Naive thymus-derived CD8-positive, alpha-beta T cell (primary cell): ENCODE results near the gene MS4A8. TPM values are rescaled to one million over a fixed set of nuclear protein-coding genes. Genes with fewer than 3 reads are reported as not detected.
"Not testable (repeated sequence)": the region's sequence is repeated elsewhere in the genome, so short reads cannot be mapped to it uniquely, and the experiment has no call there.

Experiments
- ATAC-seq, 2 donors: fragments of 150-1000 bp; cut with Tn5 transposase in 1 of 2; sonication (Bioruptor Pico), chemical (Tn5 transposase) in 1 of 2; 1 replicate in 1 of 2; 2 replicates in 1 of 2; pipeline ENCODE4 v1.10.0; 2021; ENCODE audit warnings: mild to moderate bottlenecking in 2 of 2, moderate library complexity in 2 of 2
- POLR2A ChIA-PET: fragments of 350-600 bp; sonication (Branson Sonifier 250); formaldehyde crosslinking; loops from one replicate; lab custom pipeline; 2021; ENCODE audit warnings: antibody characterized with exemption; lab: Charles Lee
- DNase-seq, 10 donors: peaks; one replicate each; pipeline versions ENCODE4 v3.0.0 to v3.0.0-alpha.2; 2020 to 2022
- H3K27ac Mint-ChIP-seq, 10 donors: one replicate each; pipeline ENCODE4 v1.8.0; 2020 to 2022; ENCODE audit warnings: mild to moderate bottlenecking in 10 of 10, mixed read lengths in 10 of 10, moderate library complexity in 4 of 10, inconsistent platforms in 1 of 10
- H3K27me3 Mint-ChIP-seq, 5 donors: one replicate each; pipeline ENCODE4 v1.8.0; 2021 to 2022; ENCODE audit warnings: mixed read lengths in 5 of 5
- H3K36me3 Mint-ChIP-seq, 3 donors: one replicate each; pipeline ENCODE4 v1.8.0; 2020 to 2022; ENCODE audit warnings: mixed read lengths in 3 of 3, mild to moderate bottlenecking in 2 of 3, inconsistent platforms in 1 of 3
- H3K4me1 Mint-ChIP-seq, 4 donors: one replicate each; pipeline ENCODE4 v1.8.0; 2021 to 2022; ENCODE audit warnings: mixed read lengths in 4 of 4
- H3K4me3 Mint-ChIP-seq, 10 donors: one replicate each; pipeline ENCODE4 v1.8.0; 2020 to 2022; ENCODE audit warnings: mild to moderate bottlenecking in 10 of 10, mixed read lengths in 10 of 10, moderate library complexity in 6 of 10, inconsistent platforms in 1 of 10
- H3K9me3 Mint-ChIP-seq, 9 donors: one replicate each; pipeline ENCODE4 v1.8.0; 2020 to 2022; ENCODE audit warnings: mixed read lengths in 9 of 9, mild to moderate bottlenecking in 3 of 9, inconsistent platforms in 1 of 9, moderate library complexity in 1 of 9
- polyA plus RNA-seq, 3 donors: library from polyadenylated mRNA; unstranded; fragments of 300-500 nt; fragmentation: Illumina TruSeq; gene quantifications; one replicate each; pipeline ENCODE4 v1.2.3, GENCODE V29; 2021
- total RNA-seq, 8 experiments: library from RNA in 2 of 8; stranded (reverse) in 2 of 8; gene quantifications; one replicate each; pipeline ENCODE4 v1.2.3 and lab custom pipeline; 2021 to 2026

The MS4A8 gene
- total and polyA plus RNA-seq, 5 experiments from 2014 or later, result not detected

DNA sequence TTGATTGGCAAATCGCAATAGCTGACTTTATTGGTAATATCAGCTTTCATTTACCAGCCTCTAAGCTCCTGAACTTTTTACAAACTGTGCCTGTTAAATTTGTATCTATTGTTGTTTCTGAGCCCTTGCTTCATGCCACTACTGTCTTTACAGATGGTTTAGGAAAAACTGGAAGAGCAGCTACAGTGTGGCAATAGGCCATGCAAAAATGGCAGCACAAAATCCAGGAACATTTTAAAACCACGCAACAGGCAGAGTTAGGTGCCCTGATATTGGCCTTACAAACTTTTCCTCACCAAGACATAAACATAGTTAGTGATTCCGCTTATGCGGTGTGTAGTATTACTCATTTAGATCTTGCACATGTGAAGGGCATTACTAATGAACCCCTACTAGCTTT, 59.3 kb downstream of the MS4A8 start:
- H3K36me3 Mint-ChIP-seq, POLR2A ChIA-PET, H3K9me3 Mint-ChIP-seq, ATAC-seq, H3K27ac Mint-ChIP-seq, H3K4me3 Mint-ChIP-seq, DNase-seq: not testable (repeated sequence)
- H3K4me1 Mint-ChIP-seq, result peaks cover 0 to 15% (median 0%) of the 10 kb centered on the region in 4 donors
- H3K27me3 Mint-ChIP-seq, result peaks cover 23 to 47% (median 28%) of the 10 kb centered on the region in 5 donors

GRCh38 chr11:60759438-60760225, 60.2 kb downstream of the MS4A8 start:
- peaks cover 0 to 15% (median 0%) of the 10 kb centered on the region in 4 donors for H3K4me1 Mint-ChIP-seq
- DNase-seq, H3K36me3 Mint-ChIP-seq, H3K27ac Mint-ChIP-seq, POLR2A ChIA-PET, H3K4me3 Mint-ChIP-seq, H3K9me3 Mint-ChIP-seq, ATAC-seq: not testable (repeated sequence)
- H3K27me3 Mint-ChIP-seq, result peaks cover 28 to 57% (median 34%) of the 10 kb centered on the region in 5 donors

DNA sequence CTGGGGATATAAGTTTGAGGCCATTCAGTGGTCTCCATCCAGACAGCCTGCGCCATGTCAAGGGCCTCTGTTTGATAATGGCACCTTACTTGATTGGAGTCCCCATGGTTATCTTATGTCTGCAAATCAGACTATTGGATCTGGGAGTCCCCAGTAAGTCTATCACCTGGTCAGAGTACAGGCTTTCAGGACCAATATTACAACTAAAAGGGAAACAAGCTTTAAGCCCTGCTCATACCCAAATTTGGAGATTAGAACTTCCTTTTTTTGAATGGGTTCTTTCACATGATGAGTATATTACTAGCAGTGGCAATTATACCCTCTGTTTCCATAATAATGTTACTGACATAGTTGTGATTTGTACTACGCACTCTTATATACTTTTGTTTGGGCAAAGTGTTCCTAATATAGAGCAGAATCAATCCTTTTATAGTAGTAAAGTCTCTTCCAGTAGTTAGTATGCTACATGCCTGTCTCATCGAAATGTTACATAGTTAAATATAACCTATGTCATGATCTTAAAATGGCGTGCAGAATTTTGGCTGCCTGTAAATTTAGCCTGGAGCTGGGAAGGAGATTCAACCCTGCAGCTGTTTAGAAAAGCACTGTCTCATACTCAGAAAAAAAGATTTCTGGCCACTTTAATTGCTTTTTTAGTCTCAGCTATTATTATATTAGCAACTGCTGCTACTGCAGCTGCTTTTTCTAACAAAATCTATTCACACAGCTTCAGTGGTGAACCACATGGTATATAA, 62.2 kb downstream of the MS4A8 start:
- POLR2A ChIA-PET, result no interaction called here
- ATAC-seq (no peak), DNase-seq (no peak)
- Mint-ChIP-seq H3K36me3 (no peaks in the 10 kb centered on the region), H3K27me3 (peaks cover 27 to 66% (median 40%) of the 10 kb centered on the region in 5 donors), H3K4me1 (peaks cover 0 to 15% (median 0%) of the 10 kb centered on the region in 4 donors), H3K9me3 (no peaks in the 10 kb centered on the region), H3K4me3 (no peak overlapping the region), H3K27ac (no peak overlapping the region)

GRCh38 chr11:60762851-60763691, 63.7 kb downstream of the MS4A8 start:
- H3K9me3 Mint-ChIP-seq, result no peaks in the 10 kb centered on the region
- peaks cover 27 to 62% (median 44%) of the 10 kb centered on the region in 5 donors for H3K27me3 Mint-ChIP-seq
- ATAC-seq (no peak), DNase-seq (no peak)
- no peaks in the 10 kb centered on the region for H3K36me3 Mint-ChIP-seq
- H3K27ac Mint-ChIP-seq, result no peak overlapping the region
- H3K4me3 Mint-ChIP-seq, result no peak overlapping the region
- peaks cover 0 to 15% (median 1%) of the 10 kb centered on the region in 4 donors for H3K4me1 Mint-ChIP-seq
- POLR2A ChIA-PET, result no interaction called here

GRCh38 chr11:60763692-60764369, 64.4 kb downstream of the MS4A8 start:
- Mint-ChIP-seq H3K27ac (peak overlapping the region in 1 of 10 donors; percentile 17), H3K4me3 (no peak overlapping the region), H3K36me3 (no peaks in the 10 kb centered on the region), H3K27me3 (peaks cover 28 to 64% (median 44%) of the 10 kb centered on the region in 5 donors), H3K9me3 (no peaks in the 10 kb centered on the region), H3K4me1 (peaks cover 0 to 15% (median 1%) of the 10 kb centered on the region in 4 donors)
- no peak for DNase-seq
- POLR2A ChIA-PET, result no interaction called here
- ATAC-seq, result no peak

- Mint-ChIP-seq H3K4me3 (no peak overlapping the region), H3K36me3 (no peaks in the 10 kb centered on the region), H3K27ac (no peak overlapping the region), H3K27me3 (peaks cover 25 to 54% (median 39%) of the 10 kb centered on the region in 5 donors), H3K4me1 (peaks cover 0 to 9% (median 1%) of the 10 kb centered on the region in 4 donors), H3K9me3 (no peaks in the 10 kb centered on the region)
- DNase-seq, result no peak
- POLR2A ChIA-PET, result no interaction called here
- no peak for ATAC-seq
Observed at GRCh38 chr11:60764879-60765278, 65.5 kb downstream of the MS4A8 start.

GRCh38 chr11:60765355-60765754, 65.9 kb downstream of the MS4A8 start:
- Mint-ChIP-seq H3K27me3 (peaks cover 21 to 49% (median 35%) of the 10 kb centered on the region in 5 donors), H3K36me3 (no peaks in the 10 kb centered on the region), H3K9me3 (no peaks in the 10 kb centered on the region), H3K4me1 (peaks cover 0 to 9% (median 1%) of the 10 kb centered on the region in 4 donors), H3K27ac (no peak overlapping the region), H3K4me3 (no peak overlapping the region)
- POLR2A ChIA-PET, result no interaction called here
- DNase-seq, result no peak
- no peak for ATAC-seq

Other genes starting within 250 kb of the MS4A8 start
- gene MS4A1, start 243.8 kb upstream of the MS4A8 start, total RNA-seq, result 10 to 100 TPM; 45.0 to 45.1 TPM
- 1 to 10 TPM in 2 of 3 donors, under 1 TPM in 1; 0.33 to 7.7 (median 1.1) TPM for gene MS4A1, start 243.8 kb upstream of the MS4A8 start, polyA plus RNA-seq
- not detected for gene MS4A12, start 206.8 kb upstream of the MS4A8 start, total RNA-seq
- gene MS4A12, start 206.8 kb upstream of the MS4A8 start, polyA plus RNA-seq, result not detected
- not detected for gene MS4A13, start 184.2 kb upstream of the MS4A8 start, total RNA-seq
- gene MS4A13, start 184.2 kb upstream of the MS4A8 start, polyA plus RNA-seq, result not detected
- not detected for gene MS4A18, start 25.1 kb downstream of the MS4A8 start, total RNA-seq
- gene MS4A18, start 25.1 kb downstream of the MS4A8 start, polyA plus RNA-seq, result not detected
- gene MS4A15, start 57.3 kb downstream of the MS4A8 start, total RNA-seq, result not detected
- gene MS4A15, start 57.3 kb downstream of the MS4A8 start, polyA plus RNA-seq, result not detected
- gene MS4A10, start 85.7 kb downstream of the MS4A8 start, total RNA-seq, result not detected
- gene MS4A10, start 85.7 kb downstream of the MS4A8 start, polyA plus RNA-seq, result not detected
- 10 to 100 TPM; 11.3 to 12.0 TPM for gene CCDC86, start 142.5 kb downstream of the MS4A8 start, total RNA-seq
- gene CCDC86, start 142.5 kb downstream of the MS4A8 start, polyA plus RNA-seq, result 10 to 100 TPM; 10.8 to 27.1 (median 18.5) TPM
- under 1 TPM in 1 of 2 experiments, not detected in 1; 0.16 TPM for gene PTGDR2, start 156.3 kb downstream of the MS4A8 start, total RNA-seq
- gene PTGDR2, start 156.3 kb downstream of the MS4A8 start, polyA plus RNA-seq, result under 1 TPM in 1 of 3 donors, not detected in 2; 0.16 TPM
- gene ZP1, start 167.9 kb downstream of the MS4A8 start, total RNA-seq, result not detected
- not detected for gene ZP1, start 167.9 kb downstream of the MS4A8 start, polyA plus RNA-seq
- 10 to 100 TPM; 94.0 to 98.8 TPM for gene PRPF19, start 207.0 kb downstream of the MS4A8 start, total RNA-seq
- 10 to 100 TPM; 14.2 to 19.5 (median 17.8) TPM for gene PRPF19, start 207.0 kb downstream of the MS4A8 start, polyA plus RNA-seq
- 10 to 100 TPM; 52.4 to 60.5 TPM for gene TMEM109, start 214.5 kb downstream of the MS4A8 start, total RNA-seq
- 100 to 1,000 TPM; 216 to 295 (median 272) TPM for gene TMEM109, start 214.5 kb downstream of the MS4A8 start, polyA plus RNA-seq
- under 1 TPM in 1 of 2 experiments, not detected in 1; 0.88 TPM for gene TMEM132A, start 224.8 kb downstream of the MS4A8 start, total RNA-seq
- gene TMEM132A, start 224.8 kb downstream of the MS4A8 start, polyA plus RNA-seq, result not detected